ENCODE measurements around the gene PIPOX. TPM values are rescaled to one million over a fixed set of nuclear protein-coding genes. Genes with fewer than 3 reads are reported as not detected.

Gene PIPOX
- total and polyA plus RNA-seq, 2 of the 13 experiments (the other 11 are each of a cell fraction or from before 2014, with no cell fraction given) = 87.3 to 154 TPM

- TF ChIP-seq ZNF660 (CRISPR knock-in tag; IDR thresholded peaks at IDR 0.05; ENCODE audit: borderline replicate concordance, low read depth) (no peak), KLF12 (CRISPR knock-in tag; IDR thresholded peaks at IDR 0.05; ENCODE audit: borderline replicate concordance) (no peak), THRA (CRISPR knock-in tag; IDR thresholded peaks at IDR 0.05; ENCODE audit: borderline replicate concordance) (no peak), JDP2 (CRISPR knock-in tag; IDR thresholded peaks at IDR 0.05; ENCODE audit: borderline replicate concordance) (no peak), FIP1L1 (IDR thresholded peaks at IDR 0.05; ENCODE audit: borderline replicate concordance, insufficient read depth, low read depth, low read length) (no peak), NFKB2 (CRISPR knock-in tag; IDR thresholded peaks at IDR 0.05; ENCODE audit: borderline replicate concordance) (no peak), RBAK (CRISPR knock-in tag; IDR thresholded peaks at IDR 0.05) (no peak), ZFP36 (IDR thresholded peaks at IDR 0.05; ENCODE audit: borderline replicate concordance, low read depth, low read length, partially characterized antibody) (no peak), GMEB2 (CRISPR knock-in tag; IDR thresholded peaks at IDR 0.05; ENCODE audit: low read depth) (no peak), ERF (CRISPR knock-in tag; IDR thresholded peaks at IDR 0.05) (no peak), ZNF260 (CRISPR knock-in tag; IDR thresholded peaks at IDR 0.05; ENCODE audit: borderline replicate concordance, low read depth) (no peak)
- H3K9me3 ChIP-seq (ENCODE audit: low read length) = no peaks in the 10 kb centered on the region
- DNase-seq (ENCODE audit: low spot score) (no peak), FAIRE-seq (no peak), ATAC-seq (no peak)
- CTCF ChIA-PET (ENCODE audit: low intra/inter-chr PET ratio, low total read pairs) = no interaction called here
- no peak overlapping the region for H2AFZ ChIP-seq (ENCODE audit: low read length)
- 97% methylated on average over 16 of the region's 19 CpGs for WGBS (ENCODE audit: low lambda C conversion rate)
- no peaks in the 10 kb centered on the region for H3K4me1 ChIP-seq (ENCODE audit: insufficient read depth, low read length)
- peaks cover 32 to 68% of the 10 kb centered on the region in 2 experiments for H3K36me3 ChIP-seq (replicated peaks in 1 of 2; ENCODE audit: control insufficient read depth in 1 of 2, insufficient read depth in 2 of 2, low read length in 2 of 2)
- H3K4me2 ChIP-seq (ENCODE audit: low read depth, low read length) = no peak overlapping the region
- BruUV-seq (replicated peaks) = no TSS peak
- no peaks in the 10 kb centered on the region for H3K79me2 ChIP-seq (ENCODE audit: insufficient read depth, low read length)
- no peak overlapping the region for H3K4me3 ChIP-seq (replicated peaks in 1 of 3; ENCODE audit: insufficient read depth in 1 of 3, low read depth in 2 of 3, low read length in 3 of 3)
- H3K27ac ChIP-seq (ENCODE audit: extremely low read length, insufficient read depth, low read length) = no peak overlapping the region
- no peaks in the 10 kb centered on the region; the same call in 1 of the 2 replicates for H4K20me1 ChIP-seq (ENCODE audit: insufficient read depth, low read length)
- no peak overlapping the region for H3K9ac ChIP-seq (ENCODE audit: insufficient read depth, low read depth, low read length)
- intact Hi-C loops (cut with micrococcal nuclease; ENCODE audit: unreplicated experiment) (loop anchor here (10.0 kb wide), 1 partner anchor 58 kb away; no protein-coding TSS in a partner anchor), in situ Hi-C loops (cut with HindIII; ENCODE audit: extremely low pct_ligation_motif_present, low pct_unique_long_range_greater_than_20kb) (no loop called here)
- POLR2A ChIA-PET = no interaction called here
- H3K27me3 ChIP-seq (ENCODE audit: control insufficient read depth in 1 of 2, insufficient read depth in 2 of 2, low read length in 2 of 2) = no peaks in the 10 kb centered on the region
These were observed 43.8 kb downstream of the PIPOX start for GRCh38 chr17:29086628-29087332.
